Limb (tissue), 2 donors: ENCODE results near the gene TRMT10A.
"Not testable (repeated sequence)": the region's sequence is repeated elsewhere in the genome, so short reads cannot be mapped to it uniquely, and the experiment has no call there.

Experiments
- DNase-seq, 2 donors: peaks; one replicate each; pipeline ENCODE4 v3.0.0-alpha.2; 2016; ENCODE audit errors: extremely low spot score in 2 of 2

Gene TRMT10A

GRCh38 chr4:99564921-99565320, 1.1 kb upstream of the TRMT10A start:
- DNase-seq, result peak in 1 of 2 donors; percentile 73

- no peak for DNase-seq
These were observed 11.0 kb downstream of the TRMT10A start for GRCh38 chr4:99552872-99553271.

- no peak for DNase-seq
These were observed 23.4 kb downstream of the TRMT10A start for GRCh38 chr4:99540277-99540939.

GRCh38 chr4:99537674-99538073, 26.2 kb downstream of the TRMT10A start:
- DNase-seq, result no peak

GRCh38 chr4:99536848-99537247, 27.0 kb downstream of the TRMT10A start:
- no peak for DNase-seq

GRCh38 chr4:99536271-99536670, 27.6 kb downstream of the TRMT10A start:
- DNase-seq, result peak in 1 of 2 donors; percentile 28

- not testable (repeated sequence) for DNase-seq
These were observed 29.1 kb downstream of the TRMT10A start for GRCh38 chr4:99534699-99535098.

GRCh38 chr4:99529956-99530355, 33.9 kb downstream of the TRMT10A start:
- DNase-seq, result no peak

GRCh38 chr4:99529228-99529627, 34.6 kb downstream of the TRMT10A start:
- DNase-seq, result peak in 1 of 2 donors; percentile 18

- no peak for DNase-seq
These were observed 45.1 kb downstream of the TRMT10A start for GRCh38 chr4:99518601-99519295.

- no peak for DNase-seq
These were observed 53.1 kb downstream of the TRMT10A start, which contains the start of gene C4orf17 for GRCh38 chr4:99510721-99511120. Gene C4orf17 (plus strand): TSS chr4:99511021. CDS start chr4:99513082, 2,061 bp downstream.

- DNase-seq, result no peak
These were observed 56.1 kb downstream of the TRMT10A start for GRCh38 chr4:99507762-99508161.

GRCh38 chr4:99507349-99507748, 56.5 kb downstream of the TRMT10A start:
- DNase-seq, result no peak

GRCh38 chr4:99506781-99507180, 57.1 kb downstream of the TRMT10A start:
- no peak for DNase-seq

GRCh38 chr4:99504804-99505502, 58.9 kb downstream of the TRMT10A start:
- no peak for DNase-seq
